ENCODE data around the gene SLC2A11.
A peak's percentile ranks its signal among the peaks of the same experiment; 100 is the strongest.

SLC2A11 gene

GRCh38 chr22:23832226-23833016 is 25.3 kb upstream of the SLC2A11 start:
- DNase-seq (ENCODE audit: low read depth): no peak

- DNase-seq (ENCODE audit: low read depth): no peak
Measured at GRCh38 chr22:23833017-23833751, 24.5 kb upstream of the SLC2A11 start.

DNA sequence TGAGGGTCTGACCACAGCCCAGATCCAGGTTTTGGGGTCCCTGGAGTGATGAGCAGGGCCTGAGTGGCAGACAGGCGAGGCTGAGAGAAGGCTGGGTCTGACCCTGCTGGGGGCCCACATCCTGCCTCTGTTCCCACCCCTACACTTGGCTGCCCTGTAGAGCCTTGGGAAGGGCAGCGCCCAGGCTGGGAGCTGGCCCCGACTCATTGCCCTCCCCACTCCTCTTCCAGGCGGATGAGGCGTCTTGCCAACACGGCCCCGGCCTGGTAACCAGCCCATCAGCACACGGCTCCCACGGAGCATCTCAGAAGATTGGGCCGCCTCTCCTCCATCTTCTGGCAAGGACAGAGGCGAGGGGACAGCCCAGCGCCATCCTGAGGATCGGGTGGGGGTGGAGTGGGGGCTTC is 23.8 kb upstream of the SLC2A11 start:
- no peak for DNase-seq (ENCODE audit: low read depth)

DNA sequence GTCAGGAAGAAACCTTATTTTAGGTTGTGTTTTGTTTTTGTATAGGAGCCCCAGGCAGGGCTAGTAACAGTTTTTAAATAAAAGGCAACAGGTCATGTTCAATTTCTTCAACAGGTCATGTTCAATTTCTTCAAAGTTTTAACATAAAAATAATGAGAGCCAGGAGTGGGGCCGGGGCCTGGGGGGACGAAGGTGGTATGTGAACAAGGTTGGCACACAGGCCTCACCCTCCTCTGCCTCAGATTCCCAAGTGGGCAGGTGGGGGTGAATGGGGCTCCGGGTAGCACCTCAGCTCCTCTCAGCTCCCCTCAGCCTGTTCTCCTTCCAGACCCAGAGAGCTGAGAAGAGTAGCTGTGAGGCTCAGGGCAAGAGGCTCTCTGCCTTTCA is 23.3 kb upstream of the SLC2A11 start:
- no peak for DNase-seq (ENCODE audit: low read depth)

- no peak for DNase-seq (ENCODE audit: low read depth)
Measured at GRCh38 chr22:23834793-23835483, 22.7 kb upstream of the SLC2A11 start.

DNA sequence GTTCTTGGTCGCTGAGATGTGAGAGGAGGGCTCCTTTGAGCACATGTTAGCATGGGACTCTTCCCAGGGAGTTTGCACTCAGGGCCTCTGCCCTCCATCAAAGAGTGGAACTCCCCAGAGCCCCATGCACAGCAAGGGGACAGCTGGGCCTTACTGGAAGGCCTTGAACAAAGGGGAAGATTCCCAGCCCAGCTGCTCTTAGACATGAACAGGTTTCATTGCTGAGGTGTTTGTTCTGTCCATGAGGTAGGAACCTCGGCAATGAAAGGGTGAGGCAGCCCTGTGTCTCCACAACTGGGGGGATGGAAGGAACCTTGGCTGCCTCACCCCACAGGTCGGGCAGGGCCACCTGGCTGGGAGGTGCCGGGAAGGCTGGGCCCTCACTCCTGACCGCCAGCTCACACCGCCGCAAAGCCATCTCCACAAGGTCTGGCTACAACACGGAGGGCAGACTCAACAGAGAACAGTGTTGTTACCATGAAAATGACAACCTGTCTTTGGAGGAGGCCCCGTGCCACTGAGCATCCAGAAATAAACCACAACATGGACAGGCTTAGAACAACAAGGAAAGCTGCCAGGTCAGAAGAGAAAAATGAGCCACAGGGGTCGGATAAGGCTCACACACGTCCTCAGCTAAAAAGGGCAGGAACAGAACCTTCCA is 22.1 kb upstream of the SLC2A11 start:
- no peak for DNase-seq (ENCODE audit: low read depth)

- DNase-seq (ENCODE audit: low read depth): no peak
Measured at GRCh38 chr22:23836281-23836680, 21.4 kb upstream of the SLC2A11 start.

- no peak for DNase-seq (ENCODE audit: low read depth)
Measured at GRCh38 chr22:23836692-23837495, 20.8 kb upstream of the SLC2A11 start.

GRCh38 chr22:23837496-23837859 is 20.2 kb upstream of the SLC2A11 start:
- DNase-seq (ENCODE audit: low read depth): no peak

GRCh38 chr22:23837911-23838680 is 19.6 kb upstream of the SLC2A11 start:
- no peak for DNase-seq (ENCODE audit: low read depth)

- peak; percentile 88 for DNase-seq (ENCODE audit: low read depth)
Measured at GRCh38 chr22:23838681-23839468, 18.8 kb upstream of the SLC2A11 start, which contains the start of gene DERL3. Gene DERL3, minus strand, starts transcription at chr22:23839006. Its CDS starts 19 bp downstream, at chr22:23838987.

DNA sequence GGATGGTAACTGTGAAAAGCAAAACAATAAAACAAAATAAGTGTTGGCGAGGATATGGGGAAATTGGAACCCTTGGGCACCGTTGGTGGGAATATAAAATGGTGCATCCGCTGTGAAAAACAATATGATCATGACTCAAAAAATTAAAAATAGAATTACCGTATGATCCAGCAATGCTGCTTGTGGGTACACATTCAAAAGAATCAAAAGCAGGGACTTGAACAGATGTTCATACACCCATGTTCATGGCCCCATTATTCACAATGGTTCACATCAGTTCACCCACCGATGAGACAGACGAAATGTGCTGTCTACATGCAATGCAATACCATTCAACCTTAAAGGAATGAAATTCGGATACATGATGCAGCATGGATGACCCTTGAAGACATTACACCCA is 17.6 kb upstream of the SLC2A11 start:
- DNase-seq (ENCODE audit: low read depth): no peak

GRCh38 chr22:23841292-23841691 is 16.4 kb upstream of the SLC2A11 start:
- no peak for DNase-seq (ENCODE audit: low read depth)

DNA sequence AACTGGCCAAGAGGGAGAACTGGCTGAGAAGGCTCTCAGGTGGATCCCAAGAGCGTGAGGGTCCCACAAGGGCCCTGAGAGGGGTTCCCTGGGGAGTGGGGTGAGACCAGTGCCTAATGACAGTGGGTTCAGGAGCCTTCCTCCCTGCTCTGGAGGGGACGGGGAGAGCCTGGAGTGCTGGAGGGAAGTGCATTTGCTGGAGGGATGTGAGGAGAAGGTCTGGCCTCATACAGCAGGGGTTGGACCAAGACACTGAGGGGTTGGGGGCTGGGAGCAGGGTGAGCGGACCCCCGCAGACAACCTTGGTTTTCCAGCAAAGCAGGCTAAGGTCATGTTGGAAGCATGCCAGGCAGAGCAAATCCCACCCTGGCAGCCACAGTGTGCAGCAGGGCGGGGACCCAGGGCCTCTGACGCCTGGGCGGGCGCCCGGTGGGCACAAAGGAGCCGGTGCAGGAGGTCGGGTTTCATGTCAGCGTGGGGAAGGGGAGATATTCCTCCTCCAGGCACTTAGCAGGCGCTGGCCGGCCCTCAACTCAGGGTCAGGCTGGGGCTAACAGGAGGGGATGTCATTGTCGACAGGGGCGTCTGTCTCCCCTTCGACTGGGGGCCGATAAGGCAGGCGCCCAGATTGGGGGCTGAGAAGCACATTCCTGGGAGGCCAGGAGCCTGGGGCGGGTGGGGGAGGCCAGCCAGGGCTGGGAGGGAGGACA is 15.8 kb upstream of the SLC2A11 start:
- DNase-seq (ENCODE audit: low read depth): no peak

DNA sequence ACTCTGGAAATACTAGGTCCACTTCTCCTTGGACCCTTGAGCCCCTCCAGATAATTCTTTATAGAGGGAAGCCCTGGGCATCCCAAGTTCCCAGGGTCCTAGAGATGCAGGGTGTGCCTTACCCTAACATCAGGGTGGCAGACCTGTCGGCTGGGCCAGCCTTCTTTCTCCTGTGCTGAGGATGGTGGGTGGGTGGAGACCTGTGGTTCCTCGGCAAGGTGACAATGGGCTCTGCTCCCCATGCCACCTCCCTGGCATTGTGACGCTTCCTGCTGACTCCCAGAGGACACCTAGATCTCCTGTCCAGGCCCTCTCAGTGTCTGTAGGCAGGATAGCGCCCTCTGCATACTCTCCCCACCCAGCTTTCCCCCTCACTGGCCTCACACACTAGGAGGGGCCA is 15.1 kb upstream of the SLC2A11 start:
- no peak for DNase-seq (ENCODE audit: low read depth)

- no peak for DNase-seq (ENCODE audit: low read depth)
Measured at GRCh38 chr22:23844739-23845202, 12.9 kb upstream of the SLC2A11 start.

DNA sequence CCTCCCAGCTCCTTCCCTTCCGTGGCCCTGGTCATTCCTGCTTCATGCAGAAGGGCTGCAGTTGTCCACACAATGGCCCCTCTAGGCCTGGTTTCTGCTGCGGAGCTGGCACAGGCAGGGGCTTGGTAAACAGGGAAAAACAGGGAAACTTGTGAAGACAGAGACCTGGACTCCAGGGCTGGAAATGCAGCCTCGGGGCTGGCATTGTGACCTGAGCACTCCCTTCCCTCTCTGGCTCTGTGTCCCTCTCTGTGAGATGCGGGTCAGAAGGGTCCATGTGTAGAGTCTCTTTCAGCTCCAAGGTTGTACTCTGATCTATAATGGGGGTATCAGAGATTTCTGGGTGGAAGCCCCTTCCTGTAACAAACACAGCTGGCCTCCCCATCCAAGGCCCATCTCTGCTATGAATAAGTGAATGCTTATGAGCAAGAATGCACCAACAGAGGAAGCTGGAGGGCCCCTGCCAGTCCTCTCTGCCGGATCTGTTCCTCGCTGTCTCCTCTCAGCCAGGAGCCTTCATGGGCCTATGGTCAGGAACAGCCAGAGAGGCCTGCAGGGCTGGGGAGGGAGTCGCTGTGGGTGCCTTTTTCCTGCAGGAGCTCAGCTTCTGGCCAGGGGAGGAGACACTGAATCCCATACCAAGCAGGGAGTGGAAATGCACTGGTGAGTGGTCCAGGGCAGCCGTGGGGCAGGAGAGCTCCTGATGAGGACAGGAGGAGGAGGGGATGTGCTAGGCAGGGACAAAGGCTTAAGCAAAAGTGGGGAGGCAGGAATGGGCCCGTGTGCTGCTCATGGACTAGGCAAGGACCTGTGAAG is 12.2 kb upstream of the SLC2A11 start:
- no peak for DNase-seq (ENCODE audit: low read depth)

GRCh38 chr22:23846081-23846469 is 11.6 kb upstream of the SLC2A11 start:
- DNase-seq (ENCODE audit: low read depth): no peak

Data from stromal cell of bone marrow (primary cell).